B cell (primary cell): ENCODE results near the gene LCP1. TPM values are rescaled to one million over a fixed set of nuclear protein-coding genes. Genes with fewer than 3 reads are reported as not detected.
A peak's percentile ranks its signal among the peaks of the same experiment; 100 is the strongest.

Source experiments
- ATAC-seq: fragments of 200-7000 bp; cut with Tn5 transposase; one replicate; pipeline ENCODE4 v1.10.0; 2021; ENCODE audit warnings: low read depth, mild to moderate bottlenecking, moderate number of reproducible peaks, moderate library complexity
- CTCF ChIA-PET: fragments of 350-600 bp; sonication (Branson Sonifier 250); formaldehyde crosslinking; loops from one replicate; lab custom pipeline; 2021; ENCODE audit warnings: antibody characterized with exemption, inconsistent platforms; lab: Charles Lee
- POLR2A ChIA-PET: fragments of 350-600 bp; sonication (Branson Sonifier 250); formaldehyde crosslinking; loops from one replicate; lab custom pipeline; 2021; ENCODE audit warnings: antibody characterized with exemption; lab: Charles Lee
- DNase-seq: peaks from one replicate; pipeline ENCODE4 v3.0.0; 2013
- H2AFZ ChIP-seq: 2 replicates; pipeline ENCODE4 v1.6.1; 2012; ENCODE audit warnings: mild to moderate bottlenecking, low read depth, low read length; ENCODE audit not compliant: insufficient read depth, poor library complexity, severe bottlenecking
- H3K27ac ChIP-seq, 2 donors: 1 replicate in 1 of 2; 2 replicates in 1 of 2; pipeline ENCODE4 v1.5.1; 2012 to 2013; ENCODE audit warnings: low read length in 2 of 2, mild to moderate bottlenecking in 2 of 2, moderate library complexity in 1 of 2
- H3K27me3 ChIP-seq, 4 experiments: fragments of 200-600 bp in 1 of 4; sonication (generic) in 1 of 4; replicated peaks in 1 of 4; 1 replicate in 2 of 4; 2 replicates in 2 of 4; pipeline versions ENCODE4 v1.6.1 to v1.7.0; 2013 to 2016; ENCODE audit warnings: low read length in 3 of 4, mild to moderate bottlenecking in 2 of 4, mixed read lengths in 1 of 4, moderate library complexity in 1 of 4; ENCODE audit not compliant: insufficient read depth in 4 of 4, control insufficient read depth in 3 of 4; ENCODE audit errors: control extremely low read depth in 1 of 4
- H3K36me3 ChIP-seq, 2 experiments: replicated peaks in 1 of 2; 1 replicate in 1 of 2; 2 replicates in 1 of 2; pipeline versions ENCODE4 v1.6.1 to v1.7.1; 2013; ENCODE audit warnings: low read length in 1 of 2; ENCODE audit not compliant: insufficient read depth in 2 of 2, control insufficient read depth in 1 of 2; ENCODE audit errors: control extremely low read depth in 1 of 2, extremely low read depth in 1 of 2
- H3K4me1 ChIP-seq, 2 donors: fragments of 200-600 bp in 1 of 2; sonication (generic) in 1 of 2; 1 replicate in 1 of 2; 2 replicates in 1 of 2; pipeline versions ENCODE4 v1.5.1 to v1.6.1; 2013 to 2017; ENCODE audit warnings: low read length in 2 of 2; ENCODE audit not compliant: control insufficient read depth in 2 of 2, insufficient read depth in 2 of 2
- H3K4me2 ChIP-seq: replicated peaks from 2 replicates; pipeline ENCODE3; 2012; ENCODE audit warnings: mild to moderate bottlenecking, low read depth, low read length; ENCODE audit not compliant: poor library complexity, severe bottlenecking
- H3K4me3 ChIP-seq, 5 experiments: fragments of 200-600 bp in 1 of 5; sonication (generic) in 1 of 5; 1 replicate in 3 of 5; 2 replicates in 2 of 5; pipeline versions ENCODE4 v1.5.1 to v1.7.0; 2011 to 2016; ENCODE audit warnings: low read length in 4 of 5, mild to moderate bottlenecking in 4 of 5, low read depth in 2 of 5, control low read depth in 1 of 5, moderate library complexity in 1 of 5; ENCODE audit not compliant: insufficient read depth in 1 of 5; ENCODE audit errors: control extremely low read depth in 1 of 5, extremely low read depth in 1 of 5
- H3K79me2 ChIP-seq: fragments of 200-600 bp; sonication (generic); one replicate; pipeline ENCODE4 v1.6.0; 2016; ENCODE audit warnings: low read length; ENCODE audit not compliant: control insufficient read depth, insufficient read depth
- H3K9ac ChIP-seq: fragments of 200-600 bp; sonication (generic); 2 replicates; pipeline ENCODE4 v1.6.1; 2017; ENCODE audit warnings: mild to moderate bottlenecking, low read length, moderate library complexity
- H3K9me3 ChIP-seq, 3 donors: one replicate each; pipeline versions ENCODE4 v1.6.1 to v1.7.1; 2013; ENCODE audit warnings: low read length in 2 of 3; ENCODE audit not compliant: control insufficient read depth in 2 of 3, insufficient read depth in 1 of 3; ENCODE audit errors: control extremely low read depth in 1 of 3
- H4K20me1 ChIP-seq: 2 replicates; pipeline ENCODE4 v1.6.0; 2012; ENCODE audit warnings: mild to moderate bottlenecking, low read length; ENCODE audit not compliant: insufficient read depth, control insufficient read depth, poor library complexity, severe bottlenecking
- H3K27ac Mint-ChIP-seq: one replicate; pipeline ENCODE4 v1.8.0; 2021; ENCODE audit warnings: mixed read lengths
- H3K27me3 Mint-ChIP-seq: one replicate; pipeline ENCODE4 v1.8.0; 2021; ENCODE audit warnings: mixed read lengths
- H3K4me1 Mint-ChIP-seq: one replicate; pipeline ENCODE4 v1.8.0; 2021; ENCODE audit warnings: mixed read lengths
- H3K4me3 Mint-ChIP-seq: one replicate; pipeline ENCODE4 v1.8.0; 2021; ENCODE audit warnings: mixed read lengths
- H3K9me3 Mint-ChIP-seq: one replicate; pipeline ENCODE4 v1.8.0; 2022; ENCODE audit warnings: mixed read lengths; ENCODE audit not compliant: insufficient read depth
- EZH2 ChIP-seq: IDR thresholded peaks from 2 replicates; pipeline ENCODE4 v1.6.1; 2012; ENCODE audit warnings: borderline replicate concordance, low read depth, mild to moderate bottlenecking, moderate library complexity, low read length; ENCODE audit not compliant: insufficient read depth, poor library complexity, severe bottlenecking
- WGBS: methylation state at CpG from one replicate; pipeline ENCODE4 v1.1.5; 2013; ENCODE audit warnings: missing lambda C conversion rate; ENCODE audit not compliant: insufficient coverage; 5-methylcytosine and 5-hydroxymethylcytosine counted together
- intact Hi-C: fragments of 100-400 bp; cut with micrococcal nuclease; formaldehyde crosslinking; loops from one replicate; pipeline ENCODE4 v1.10.0; 2022
- polyA plus RNA-seq: library from polyadenylated mRNA; depleted of rRNA; stranded (reverse); fragments of >200 nt; gene quantifications from 2 replicates; pipeline ENCODE4 v1.2.3, GENCODE V29; 2012
- total RNA-seq, 2 donors: library from RNA; stranded (reverse); fragments of 120-200 nt in 1 of 2; gene quantifications; 1 replicate in 1 of 2; 2 replicates in 1 of 2; pipeline versions ENCODE4 v1.2.3 to v1.2.4, GENCODE V29; 2013 to 2022
- TF ChIP-seq, protein P1 (sequence below): fragments of 200-600 bp; IDR thresholded peaks from one replicate; pipeline ENCODE4 v1.8.0; 2022; ENCODE audit warnings: antibody characterized with exemption, mild to moderate bottlenecking

The LCP1 gene
- total and polyA plus RNA-seq, 2 donors (not counting 1 experiment from before 2014, with no cell fraction given): 151 to 243 TPM

DNA sequence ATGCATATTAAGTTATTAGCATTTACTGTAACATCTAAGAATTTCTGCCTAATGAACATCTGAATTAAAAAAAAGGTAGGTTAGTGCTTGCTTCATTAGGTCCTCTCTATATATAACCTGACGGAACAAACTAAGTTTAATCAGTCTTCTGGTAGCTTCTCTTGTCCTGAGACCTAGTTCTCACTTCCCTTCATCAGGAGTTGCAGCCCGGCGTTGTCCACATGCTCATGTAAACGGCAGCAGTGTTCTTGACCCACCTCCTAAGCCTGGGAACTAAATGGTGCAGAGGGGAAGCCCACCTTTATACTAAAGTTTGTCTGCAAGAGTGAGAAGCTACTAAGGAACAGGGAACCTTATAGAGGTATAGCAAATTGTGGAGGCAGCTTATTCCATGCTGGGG lies 45.3 kb downstream of the LCP1 start:
- no peaks in the 10 kb centered on the region for H3K9me3 Mint-ChIP-seq
- Histone ChIP-seq H3K27me3 (no peaks in the 10 kb centered on the region), H3K27ac (peak overlapping the region in 1 of 2 donors; percentile 7), H3K4me1 (no peaks in the 10 kb centered on the region), H3K9ac (no peak overlapping the region), H3K4me2 (no peak overlapping the region), H3K79me2 (peaks cover 9% of the 10 kb centered on the region), H4K20me1 (peaks cover 11% of the 10 kb centered on the region), H3K9me3 (no peaks in the 10 kb centered on the region), H2AFZ (no peak overlapping the region), H3K36me3 (peaks cover 9 to 95% of the 10 kb centered on the region in 2 experiments), H3K4me3 (no peak overlapping the region)
- no peak for TF ChIP-seq EZH2
- TF ChIP-seq, protein P1, sequence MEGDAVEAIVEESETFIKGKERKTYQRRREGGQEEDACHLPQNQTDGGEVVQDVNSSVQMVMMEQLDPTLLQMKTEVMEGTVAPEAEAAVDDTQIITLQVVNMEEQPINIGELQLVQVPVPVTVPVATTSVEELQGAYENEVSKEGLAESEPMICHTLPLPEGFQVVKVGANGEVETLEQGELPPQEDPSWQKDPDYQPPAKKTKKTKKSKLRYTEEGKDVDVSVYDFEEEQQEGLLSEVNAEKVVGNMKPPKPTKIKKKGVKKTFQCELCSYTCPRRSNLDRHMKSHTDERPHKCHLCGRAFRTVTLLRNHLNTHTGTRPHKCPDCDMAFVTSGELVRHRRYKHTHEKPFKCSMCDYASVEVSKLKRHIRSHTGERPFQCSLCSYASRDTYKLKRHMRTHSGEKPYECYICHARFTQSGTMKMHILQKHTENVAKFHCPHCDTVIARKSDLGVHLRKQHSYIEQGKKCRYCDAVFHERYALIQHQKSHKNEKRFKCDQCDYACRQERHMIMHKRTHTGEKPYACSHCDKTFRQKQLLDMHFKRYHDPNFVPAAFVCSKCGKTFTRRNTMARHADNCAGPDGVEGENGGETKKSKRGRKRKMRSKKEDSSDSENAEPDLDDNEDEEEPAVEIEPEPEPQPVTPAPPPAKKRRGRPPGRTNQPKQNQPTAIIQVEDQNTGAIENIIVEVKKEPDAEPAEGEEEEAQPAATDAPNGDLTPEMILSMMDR: no peak
- H3K4me3 Mint-ChIP-seq: no peak overlapping the region
- peak overlapping the region; percentile 57 for H3K27ac Mint-ChIP-seq
- ChIA-PET POLR2A (no interaction called here), CTCF (interaction anchor here (1.2 kb wide), 1 partner anchor 10 kb away, joined by 3 read pairs; no protein-coding TSS in a partner anchor)
- H3K4me1 Mint-ChIP-seq: no peaks in the 10 kb centered on the region
- intact Hi-C loops: no loop called here
- WGBS: 83% methylated on average over 1 of the region's 4 CpGs
- DNase-seq (no peak), ATAC-seq (no peak)
- no peaks in the 10 kb centered on the region for H3K27me3 Mint-ChIP-seq

GRCh38 chr13:46134961-46135522 lies 46.9 kb downstream of the LCP1 start:
- H3K4me3 Mint-ChIP-seq: no peak overlapping the region
- Histone ChIP-seq H3K4me2 (no peak overlapping the region), H3K79me2 (peaks cover 7% of the 10 kb centered on the region), H3K9me3 (no peaks in the 10 kb centered on the region), H2AFZ (no peak overlapping the region), H3K4me1 (no peaks in the 10 kb centered on the region), H3K27ac (peak overlapping the region in 1 of 2 donors; percentile 18), H3K27me3 (no peaks in the 10 kb centered on the region), H3K36me3 (peaks cover 9 to 97% of the 10 kb centered on the region in 2 experiments), H3K9ac (no peak overlapping the region), H3K4me3 (no peak overlapping the region), H4K20me1 (peaks cover 7% of the 10 kb centered on the region)
- no peaks in the 10 kb centered on the region for H3K9me3 Mint-ChIP-seq
- H3K27ac Mint-ChIP-seq: peak overlapping the region; percentile 50
- WGBS: 78% methylated on average over 2 of the region's 4 CpGs
- intact Hi-C loops: no loop called here
- H3K4me1 Mint-ChIP-seq: no peaks in the 10 kb centered on the region
- CTCF ChIA-PET: interaction anchor here (1.1 kb wide), 1 partner anchor 154 kb away, joined by 3 read pairs; no protein-coding TSS in a partner anchor
- TF ChIP-seq EZH2: no peak
- TF ChIP-seq, protein P1: no peak
- H3K27me3 Mint-ChIP-seq: no peaks in the 10 kb centered on the region
- no peak for DNase-seq
- POLR2A ChIA-PET: interaction anchor here (1.0 kb wide), 1 partner anchor 15 kb away, joined by 3 read pairs; no protein-coding TSS in a partner anchor
- no peak for ATAC-seq
